MV-4-11 (cell line): ENCODE results near the gene PACSIN3.
"Not testable (repeated sequence)": the region's sequence is repeated elsewhere in the genome, so short reads cannot be mapped to it uniquely, and the experiment has no call there.

Experiments
- DNase-seq: peaks from one replicate; lab custom pipeline; 2025; lab: John Stamatoyannopoulos, UW

PACSIN3 gene

GRCh38 chr11:47186076-47186699 lies at the start of gene PACSIN3:
PACSIN3 (minus strand) TSS chr11:47186434; CDS start chr11:47182727, 3,707 bp downstream.
- DNase-seq, result no peak

- no peak for DNase-seq
Observed at GRCh38 chr11:47235163-47235562, 48.9 kb upstream of the PACSIN3 start.

GRCh38 chr11:47234669-47235100 lies 48.5 kb upstream of the PACSIN3 start:
- DNase-seq, result no peak

DNA sequence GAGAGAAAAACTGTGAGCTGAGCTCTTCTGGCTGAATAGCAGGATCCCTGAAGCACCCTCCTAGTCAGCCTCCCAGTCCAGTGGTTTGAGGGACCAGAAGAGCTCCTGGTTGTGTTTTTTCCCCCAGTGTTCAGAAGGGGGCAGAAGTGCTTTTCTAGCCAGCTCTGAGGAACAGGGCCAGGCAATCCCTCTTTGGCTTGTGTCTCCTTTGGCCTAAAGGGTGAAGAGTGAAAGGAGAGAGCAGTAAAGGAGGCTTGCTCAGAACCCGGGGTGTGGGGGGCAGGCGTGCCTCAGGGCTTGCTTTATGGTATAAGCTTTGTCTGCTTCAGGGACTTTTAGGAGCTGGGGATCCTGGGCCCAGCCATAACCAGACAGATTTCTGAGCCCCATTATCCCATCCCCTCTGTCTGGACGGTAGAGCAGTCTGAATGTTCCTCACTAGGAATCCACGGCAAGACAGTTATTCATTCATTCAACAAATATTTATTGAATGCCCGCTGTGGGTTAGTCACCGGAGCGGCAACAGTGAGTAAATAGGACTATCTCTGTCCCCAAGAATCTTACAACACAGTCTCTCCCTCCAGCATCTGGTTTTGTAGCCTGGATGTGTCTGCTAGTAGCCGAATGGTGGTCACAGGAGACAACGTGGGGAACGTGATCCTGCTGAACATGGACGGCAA lies 47.9 kb upstream of the PACSIN3 start:
- DNase-seq, result no peak

- DNase-seq, result no peak
Observed at GRCh38 chr11:47233051-47233450, 46.8 kb upstream of the PACSIN3 start.

DNA sequence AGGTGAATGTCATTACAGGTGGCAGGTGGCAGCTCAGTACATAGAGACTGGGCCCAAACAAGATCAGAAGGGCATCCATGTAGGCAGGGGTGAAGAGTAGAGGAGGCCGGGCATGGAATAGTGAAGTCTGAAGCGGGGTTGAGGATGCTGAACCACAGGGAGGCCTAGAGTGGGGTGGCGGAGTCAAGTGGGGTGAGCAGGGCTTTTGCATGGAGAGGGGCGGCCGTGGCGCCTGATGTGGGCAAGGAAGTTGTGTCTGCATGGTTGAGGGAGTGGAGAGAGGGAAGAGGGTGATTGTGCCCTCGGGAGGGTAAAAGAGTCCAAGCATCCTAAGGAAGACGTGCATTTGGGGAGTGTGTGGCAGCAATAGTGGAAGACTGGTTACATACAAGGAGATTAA lies 42.9 kb upstream of the PACSIN3 start:
- no peak for DNase-seq

- peak; percentile 85 for DNase-seq
Observed at GRCh38 chr11:47225552-47226400, 39.5 kb upstream of the PACSIN3 start.

DNA sequence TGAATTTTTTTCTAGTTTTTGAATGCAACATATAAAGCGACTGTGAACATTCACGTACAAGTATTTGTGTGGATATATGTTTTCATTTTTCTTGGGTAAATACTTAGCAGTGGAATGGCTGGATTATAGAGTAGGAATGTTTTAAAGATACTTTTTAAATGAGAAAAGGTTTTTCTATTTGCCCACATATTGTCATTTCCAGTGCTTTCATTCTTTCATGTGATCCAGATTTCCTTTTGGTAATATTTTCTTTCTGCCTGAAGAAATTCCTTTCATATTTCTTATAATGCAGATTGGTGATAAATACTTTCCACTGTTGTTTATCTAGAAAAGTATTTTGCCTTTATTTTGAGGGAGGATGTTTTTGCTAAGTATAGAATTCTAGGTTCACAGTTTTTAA lies 36.5 kb upstream of the PACSIN3 start:
- DNase-seq, result no peak

GRCh38 chr11:47220401-47220821 lies 34.2 kb upstream of the PACSIN3 start:
- no peak for DNase-seq

- DNase-seq, result peak; percentile 50
Observed at GRCh38 chr11:47216121-47216798, 30.0 kb upstream of the PACSIN3 start.

DNA sequence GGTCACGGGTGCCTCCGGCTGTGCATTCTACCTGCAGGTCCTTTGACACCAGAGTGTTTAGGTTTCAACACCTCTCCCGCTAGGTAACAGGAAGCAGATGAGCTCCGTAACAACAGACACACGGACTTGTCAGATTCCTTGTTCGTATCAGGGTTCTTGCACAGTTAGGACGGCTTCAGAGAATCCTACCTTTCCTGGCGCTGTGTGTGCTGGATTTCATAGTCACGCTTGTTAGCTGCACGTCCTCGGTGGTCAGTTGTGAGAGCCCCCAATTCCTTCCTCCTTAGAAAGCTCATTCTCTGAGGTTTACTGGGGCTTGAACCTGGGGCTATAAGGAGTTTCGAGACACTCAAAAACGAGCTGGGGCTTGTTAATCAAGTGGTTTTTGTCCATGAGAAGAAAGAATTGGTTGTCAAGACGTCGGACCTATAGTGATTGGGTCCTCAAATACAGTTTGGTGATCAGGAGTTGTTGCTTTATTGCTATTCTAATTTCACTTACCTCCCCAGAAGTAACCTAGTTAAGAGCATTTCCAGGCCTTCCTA lies 29.2 kb upstream of the PACSIN3 start:
- no peak for DNase-seq

- DNase-seq, result peak; percentile 91
Observed at GRCh38 chr11:47213950-47214565, 27.8 kb upstream of the PACSIN3 start.

DNA sequence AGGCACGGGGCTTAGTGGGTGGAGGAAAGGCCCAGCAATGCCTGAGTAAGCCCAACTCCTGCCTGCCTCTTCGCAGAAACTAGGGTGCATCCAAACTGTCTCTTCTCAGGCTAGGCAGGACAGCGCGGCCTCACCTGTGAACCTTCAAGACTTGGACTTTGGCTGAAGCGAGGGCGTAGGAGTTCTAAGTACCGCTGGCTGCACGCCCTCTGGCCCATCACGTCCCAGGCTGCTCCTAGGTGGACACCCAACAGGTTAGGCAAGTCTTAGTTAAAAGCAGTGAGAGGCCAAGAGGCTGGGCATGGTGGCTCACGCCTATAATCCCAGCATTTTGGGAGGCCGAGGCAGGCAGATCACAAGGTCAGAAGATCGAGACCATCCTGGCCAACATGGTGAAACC lies 26.7 kb upstream of the PACSIN3 start:
- no peak for DNase-seq

DNA sequence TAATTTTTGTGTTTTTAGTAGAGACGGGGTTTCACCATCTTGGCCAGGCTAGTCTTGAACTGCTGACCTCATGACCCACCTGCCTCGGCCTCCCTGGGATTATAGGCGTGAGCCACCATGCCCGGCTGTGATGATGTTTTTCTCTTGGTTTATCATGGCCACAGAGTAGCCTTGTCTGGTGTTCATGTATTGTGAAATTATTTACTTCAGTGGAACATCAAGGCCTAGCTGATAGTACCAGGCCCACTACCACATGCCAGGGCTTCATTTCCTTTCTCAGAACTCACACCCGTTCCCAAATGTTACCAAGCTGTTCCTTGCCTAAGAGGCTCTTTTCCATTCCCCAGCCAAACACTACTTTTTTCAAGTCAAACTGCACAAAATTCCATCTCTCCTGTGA lies 22.4 kb upstream of the PACSIN3 start:
- DNase-seq, result no peak

DNA sequence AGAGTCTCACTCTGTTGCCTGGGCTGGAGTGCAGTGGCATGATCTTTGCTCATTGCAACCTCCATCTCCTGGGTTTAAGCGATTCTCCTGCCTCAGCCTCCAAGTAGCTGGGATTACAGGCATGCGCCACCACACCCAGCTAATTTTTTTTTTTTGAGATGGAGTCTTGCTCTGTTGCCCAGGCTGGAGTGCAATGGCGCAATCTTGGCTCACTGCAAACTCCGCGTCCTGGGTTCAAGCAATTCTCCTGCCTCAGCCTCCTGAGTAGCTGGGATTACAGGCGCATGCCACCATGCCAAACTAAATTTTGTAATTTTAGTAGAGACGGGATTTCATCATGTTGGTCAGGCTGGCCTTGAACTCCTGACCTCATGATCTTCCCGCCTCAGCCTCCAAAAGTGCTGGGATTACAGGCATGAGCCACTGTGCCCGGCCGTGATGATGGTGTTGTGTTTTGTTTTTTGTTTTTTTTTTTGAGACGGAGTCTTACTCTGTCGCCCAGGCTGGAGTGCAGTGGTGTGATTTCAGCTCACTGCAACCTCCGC lies 21.8 kb upstream of the PACSIN3 start:
- DNase-seq, result not testable (repeated sequence)

DNA sequence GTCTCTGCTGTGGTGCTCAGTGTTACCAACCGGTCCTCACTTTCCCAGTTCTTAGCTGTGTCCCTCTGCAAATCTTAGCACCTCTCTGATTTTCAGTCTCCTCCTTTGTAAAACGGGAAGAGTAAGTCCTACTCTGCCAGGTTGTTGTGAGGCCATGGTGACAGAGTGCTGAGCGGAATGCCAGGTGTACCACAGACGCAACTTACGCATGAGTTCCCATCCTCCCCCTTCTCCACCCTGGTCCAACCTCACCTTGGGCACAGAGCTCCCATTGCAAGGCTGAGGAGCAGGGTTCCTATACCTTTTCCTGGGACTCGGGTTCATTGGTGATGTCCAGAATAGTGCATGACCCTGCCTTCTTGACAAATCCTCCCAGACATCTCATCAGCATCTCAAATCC lies 21.2 kb upstream of the PACSIN3 start:
- no peak for DNase-seq

- not testable (repeated sequence) for DNase-seq
Observed at GRCh38 chr11:47206577-47206976, 20.3 kb upstream of the PACSIN3 start.

- no peak for DNase-seq
Observed at GRCh38 chr11:47204637-47204989, 18.4 kb upstream of the PACSIN3 start.

GRCh38 chr11:47202576-47202975 lies 16.3 kb upstream of the PACSIN3 start:
- no peak for DNase-seq

DNA sequence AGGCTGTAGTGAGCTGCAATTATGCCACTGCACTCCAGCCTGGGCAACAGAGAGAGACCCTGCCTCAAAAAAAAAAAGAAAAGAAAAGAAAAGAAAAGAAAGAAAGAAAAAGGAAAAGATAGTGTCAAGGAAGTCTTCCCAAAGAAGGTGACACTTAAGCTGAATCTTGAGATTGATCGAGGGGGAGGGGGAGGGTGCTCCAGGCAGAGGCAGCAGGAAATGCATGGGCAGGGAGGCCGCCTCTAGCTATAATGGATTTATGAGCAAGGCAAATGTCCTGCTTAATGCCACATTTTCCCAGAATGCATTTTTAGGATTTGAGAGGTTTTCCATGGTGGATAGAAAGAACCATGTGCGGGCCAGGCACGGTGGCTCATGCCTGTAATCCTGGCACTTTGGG lies 14.8 kb upstream of the PACSIN3 start:
- no peak for DNase-seq

GRCh38 chr11:47198161-47198560 lies 11.9 kb upstream of the PACSIN3 start:
- DNase-seq, result not testable (repeated sequence)
